Measurements from ENCODE around the gene TPM2.

Gene TPM2

DNA sequence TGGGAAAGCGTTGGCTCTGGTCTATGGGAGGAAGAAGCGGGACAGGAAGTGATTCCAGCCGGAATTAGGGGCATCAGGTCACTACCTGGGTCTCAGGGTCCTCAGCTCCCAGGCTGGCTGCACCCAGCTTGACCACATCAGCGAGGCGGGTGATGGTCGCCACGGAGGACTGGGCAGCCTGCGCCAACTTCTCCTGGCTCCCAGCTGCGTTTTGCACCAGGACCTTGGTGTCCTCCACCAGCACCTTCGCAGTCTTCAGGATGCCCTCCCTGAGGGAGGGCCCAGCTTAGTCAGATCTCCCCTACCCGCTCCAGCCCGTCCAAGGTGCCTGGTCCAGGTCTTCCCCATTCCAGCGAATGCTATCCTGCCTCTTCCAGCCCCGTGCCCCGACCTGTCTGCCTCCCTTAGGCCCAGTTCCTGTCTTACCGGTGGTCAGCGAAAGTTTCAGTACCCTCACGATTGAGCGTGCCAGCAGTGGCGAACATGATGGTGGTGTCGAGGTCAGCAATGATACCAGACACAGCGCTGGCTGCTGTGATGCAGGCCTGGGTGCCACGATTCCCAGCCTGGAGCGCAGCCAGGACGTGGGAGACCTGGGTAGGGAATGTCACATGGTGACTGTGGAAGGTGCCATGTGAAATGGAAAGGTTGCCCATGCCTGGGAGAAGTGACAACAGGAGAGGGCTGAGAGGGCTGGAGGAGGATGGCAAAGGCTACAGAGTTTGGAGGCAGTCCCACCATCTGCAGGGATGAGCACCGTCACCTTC is 14.4 kb upstream of the TPM2 start:
- no peak for DNase-seq (ENCODE audit: low read depth)
- no peak overlapping the region for H3K4me3 ChIP-seq (ENCODE audit: low read length)
- TF ChIP-seq, protein P1, sequence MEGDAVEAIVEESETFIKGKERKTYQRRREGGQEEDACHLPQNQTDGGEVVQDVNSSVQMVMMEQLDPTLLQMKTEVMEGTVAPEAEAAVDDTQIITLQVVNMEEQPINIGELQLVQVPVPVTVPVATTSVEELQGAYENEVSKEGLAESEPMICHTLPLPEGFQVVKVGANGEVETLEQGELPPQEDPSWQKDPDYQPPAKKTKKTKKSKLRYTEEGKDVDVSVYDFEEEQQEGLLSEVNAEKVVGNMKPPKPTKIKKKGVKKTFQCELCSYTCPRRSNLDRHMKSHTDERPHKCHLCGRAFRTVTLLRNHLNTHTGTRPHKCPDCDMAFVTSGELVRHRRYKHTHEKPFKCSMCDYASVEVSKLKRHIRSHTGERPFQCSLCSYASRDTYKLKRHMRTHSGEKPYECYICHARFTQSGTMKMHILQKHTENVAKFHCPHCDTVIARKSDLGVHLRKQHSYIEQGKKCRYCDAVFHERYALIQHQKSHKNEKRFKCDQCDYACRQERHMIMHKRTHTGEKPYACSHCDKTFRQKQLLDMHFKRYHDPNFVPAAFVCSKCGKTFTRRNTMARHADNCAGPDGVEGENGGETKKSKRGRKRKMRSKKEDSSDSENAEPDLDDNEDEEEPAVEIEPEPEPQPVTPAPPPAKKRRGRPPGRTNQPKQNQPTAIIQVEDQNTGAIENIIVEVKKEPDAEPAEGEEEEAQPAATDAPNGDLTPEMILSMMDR (conservative IDR thresholded peaks at IDR 0.05; ENCODE audit: low read length) = no peak

DNA sequence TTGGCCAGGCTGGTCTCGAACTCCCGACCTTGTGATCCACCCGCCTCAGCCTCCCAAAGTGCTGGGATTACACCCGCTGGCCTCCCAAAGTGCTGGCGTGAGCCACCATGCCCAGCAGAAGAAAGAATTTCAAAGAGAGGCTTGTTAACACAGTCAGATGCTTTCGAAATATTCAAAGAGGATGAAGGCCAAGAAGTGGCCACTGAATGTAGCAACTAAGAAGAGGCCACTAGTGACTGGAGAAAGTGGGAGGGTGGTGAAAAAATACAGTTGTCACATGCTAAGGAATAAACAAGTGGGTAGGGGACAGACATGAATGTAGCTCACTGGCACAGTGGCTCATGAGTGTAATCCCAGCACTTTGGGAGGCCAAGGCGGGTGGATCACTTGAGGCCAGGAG is 13.0 kb upstream of the TPM2 start:
- DNase-seq (ENCODE audit: low read depth) = no peak
- H3K4me3 ChIP-seq (ENCODE audit: low read length) = no peak overlapping the region
- TF ChIP-seq, protein P1 (conservative IDR thresholded peaks at IDR 0.05; ENCODE audit: low read length) = no peak

DNA sequence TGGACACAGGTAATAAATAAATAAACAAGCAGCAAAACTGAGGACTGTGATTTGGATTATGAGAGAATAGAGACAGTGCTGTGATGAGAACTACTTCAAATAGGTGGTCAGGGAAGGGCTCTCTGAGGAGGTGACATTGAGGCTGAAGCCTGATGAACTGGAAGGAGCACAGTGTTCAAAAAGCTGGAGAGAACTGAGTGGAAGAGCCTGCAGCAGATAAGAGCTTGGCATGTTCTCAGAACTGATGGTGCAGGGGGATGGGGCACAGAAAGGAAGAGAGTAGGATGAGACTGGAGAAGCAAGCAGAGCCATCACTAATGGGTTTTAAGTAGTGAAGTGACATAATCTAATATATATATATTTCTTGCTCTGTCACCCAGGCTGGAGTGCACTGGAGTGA is 11.2 kb upstream of the TPM2 start:
- TF ChIP-seq, protein P1 (conservative IDR thresholded peaks at IDR 0.05; ENCODE audit: low read length) = no peak
- DNase-seq (ENCODE audit: low read depth) = no peak
- H3K4me3 ChIP-seq (ENCODE audit: low read length) = no peak overlapping the region

DNA sequence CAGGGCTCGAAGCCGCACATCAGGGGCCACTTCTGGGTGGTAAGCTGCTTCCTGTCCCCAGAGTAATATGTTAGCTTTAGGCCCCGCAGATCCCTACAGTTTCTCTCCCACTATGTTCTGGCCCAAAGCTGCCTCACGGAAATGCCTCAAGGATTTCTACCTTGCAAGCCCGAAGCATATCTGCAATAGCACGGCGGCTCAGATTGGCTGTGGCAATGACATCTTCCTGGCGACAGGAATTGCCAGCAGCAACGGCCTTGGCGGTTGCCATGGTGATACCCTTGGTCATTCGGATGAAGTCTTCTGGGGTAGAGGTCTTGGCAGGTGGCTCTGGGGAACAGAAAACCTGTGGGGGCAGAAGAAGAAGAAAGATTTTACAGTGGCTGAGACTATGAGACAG is 10.3 kb upstream of the TPM2 start:
- H3K4me3 ChIP-seq (ENCODE audit: low read length) = no peak overlapping the region
- TF ChIP-seq, protein P1 (conservative IDR thresholded peaks at IDR 0.05; ENCODE audit: low read length) = no peak
- DNase-seq (ENCODE audit: low read depth) = no peak

DNA sequence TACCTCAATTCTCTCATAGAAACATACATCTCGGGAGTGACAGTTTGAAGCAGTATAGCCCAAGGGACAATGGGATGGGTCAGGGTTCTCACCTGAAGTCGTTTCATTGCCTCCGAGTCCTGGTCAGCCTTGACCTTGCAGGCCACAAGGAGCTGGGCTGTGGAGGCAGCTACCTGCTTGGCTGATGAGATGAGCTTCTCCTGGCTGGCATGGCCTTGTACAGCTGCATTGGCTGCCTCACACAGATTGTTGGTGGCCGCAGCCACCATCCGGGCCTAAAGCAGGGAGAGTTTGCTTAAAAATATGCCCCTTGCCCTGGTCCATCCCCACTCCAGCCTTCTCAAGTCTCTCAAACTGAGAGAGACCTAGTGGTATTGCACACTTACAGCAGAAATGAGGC is 8.5 kb upstream of the TPM2 start:
- H3K4me3 ChIP-seq (ENCODE audit: low read length) = no peak overlapping the region
- TF ChIP-seq, protein P1 (conservative IDR thresholded peaks at IDR 0.05; ENCODE audit: low read length) = no peak
- DNase-seq (ENCODE audit: low read depth) = no peak

DNA sequence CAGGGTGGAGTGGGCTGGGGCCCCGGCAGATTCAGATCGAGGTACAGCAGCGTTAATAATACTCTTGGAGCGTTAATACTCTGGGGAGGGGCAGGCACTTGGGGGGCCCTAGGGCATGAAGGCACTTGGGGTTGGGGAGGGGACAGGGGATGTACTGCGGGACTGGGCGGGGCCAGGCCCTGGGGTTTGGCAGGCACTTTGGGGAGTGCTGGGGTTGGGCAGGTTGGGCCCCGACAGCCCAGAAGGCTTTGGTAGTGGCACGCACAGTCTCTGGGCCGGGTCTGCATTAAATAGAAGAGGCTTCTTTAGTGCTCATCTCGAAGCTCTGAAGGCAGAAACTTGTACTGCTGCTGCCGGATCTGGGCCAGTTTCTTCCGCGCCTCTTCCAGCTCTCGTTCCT is 7.8 kb upstream of the TPM2 start:
- TF ChIP-seq, protein P1 (conservative IDR thresholded peaks at IDR 0.05; ENCODE audit: low read length) = no peak
- H3K4me3 ChIP-seq (ENCODE audit: low read length) = no peak overlapping the region
- DNase-seq (ENCODE audit: low read depth) = no peak

DNA sequence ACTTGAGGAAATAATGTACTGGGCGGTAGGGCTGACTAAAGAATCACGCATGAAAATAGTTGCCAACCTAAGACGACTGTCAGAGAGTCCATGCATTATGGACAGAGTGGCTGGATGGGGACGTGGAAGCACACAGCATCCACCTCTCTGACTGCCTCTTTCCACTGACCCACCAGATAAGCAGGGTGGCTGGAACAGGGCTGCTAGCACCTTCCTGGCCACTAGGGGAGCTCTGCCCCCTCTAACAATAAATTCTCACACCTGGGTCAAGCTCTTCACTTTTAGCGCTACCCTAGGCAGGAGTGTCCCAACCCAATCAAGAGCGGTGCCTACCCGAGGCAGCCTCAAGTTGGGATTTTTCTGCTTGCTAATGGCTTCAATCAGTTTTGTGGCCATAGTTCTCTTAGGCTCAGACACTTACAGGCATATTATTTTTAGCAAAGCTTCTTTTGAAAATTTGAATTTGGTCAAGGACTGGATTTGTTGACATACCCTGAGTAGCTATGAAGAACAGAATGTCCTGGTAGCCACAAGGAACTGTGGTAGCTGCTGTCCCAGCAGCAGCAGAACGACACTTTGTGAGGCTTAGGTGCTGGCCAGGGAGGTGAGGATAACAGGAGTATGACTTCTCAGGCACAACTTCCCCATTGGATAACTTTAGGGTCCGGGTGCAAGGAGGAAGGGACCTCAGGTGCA is 6.9 kb upstream of the TPM2 start:
- H3K4me3 ChIP-seq (ENCODE audit: low read length) = no peak overlapping the region
- TF ChIP-seq, protein P1 (conservative IDR thresholded peaks at IDR 0.05; ENCODE audit: low read length) = peak; percentile 81
- no peak for DNase-seq (ENCODE audit: low read depth)

Measured in AG10803 (cell line).